Skin epidermis (tissue), 12 donors: Measurements from ENCODE around the gene ZCCHC7.

Source experiments
- H3K27ac ChIP-seq, 21 experiments: fragments of 200-600 bp; sonication (generic) in 11 of 21; one replicate each; pipeline ENCODE4 v1.5.0; 2020; ENCODE audit warnings: mild to moderate bottlenecking in 3 of 21, inconsistent platforms in 2 of 21, moderate library complexity in 2 of 21
- H3K4me3 ChIP-seq, 7 experiments: fragments of 200-600 bp; sonication (generic) in 2 of 7; one replicate each; pipeline ENCODE4 v1.5.0; 2020; ENCODE audit warnings: inconsistent platforms in 2 of 7, mild to moderate bottlenecking in 2 of 7, moderate library complexity in 1 of 7

The ZCCHC7 gene

GRCh38 chr9:37239921-37240320 is 119.5 kb downstream of the ZCCHC7 start:
- Histone ChIP-seq H3K27ac (no peak overlapping the region), H3K4me3 (no peak overlapping the region)

- H3K4me3 ChIP-seq: no peak overlapping the region
- no peak overlapping the region for H3K27ac ChIP-seq
Measured at GRCh38 chr9:37241340-37241739, 121.0 kb downstream of the ZCCHC7 start.

- no peak overlapping the region for H3K4me3 ChIP-seq
Measured at GRCh38 chr9:37242089-37242488, 121.7 kb downstream of the ZCCHC7 start.

GRCh38 chr9:37243588-37244345 is 123.4 kb downstream of the ZCCHC7 start:
- H3K4me3 ChIP-seq: no peak overlapping the region

More at GRCh38 chr9:37242089-37242488, 121.7 kb downstream of the ZCCHC7 start:
- H3K27ac ChIP-seq: no peak overlapping the region

GRCh38 chr9:37246826-37247225 is 126.5 kb downstream of the ZCCHC7 start:
- no peak overlapping the region for H3K4me3 ChIP-seq
- no peak overlapping the region for H3K27ac ChIP-seq

More at GRCh38 chr9:37243588-37244345, 123.4 kb downstream of the ZCCHC7 start:
- H3K27ac ChIP-seq: no peak overlapping the region

- H3K4me3 ChIP-seq: no peak overlapping the region
Measured at GRCh38 chr9:37248651-37249163, 128.3 kb downstream of the ZCCHC7 start.

GRCh38 chr9:37251452-37251851 is 131.1 kb downstream of the ZCCHC7 start:
- Histone ChIP-seq H3K27ac (no peak overlapping the region), H3K4me3 (no peak overlapping the region)

More at GRCh38 chr9:37248651-37249163, 128.3 kb downstream of the ZCCHC7 start:
- H3K27ac ChIP-seq: no peak overlapping the region

GRCh38 chr9:37253377-37253937 is 133.1 kb downstream of the ZCCHC7 start:
- Histone ChIP-seq H3K27ac (no peak overlapping the region), H3K4me3 (no peak overlapping the region)

- H3K27ac ChIP-seq: no peak overlapping the region
- no peak overlapping the region for H3K4me3 ChIP-seq
Measured at GRCh38 chr9:37255187-37255586, 134.8 kb downstream of the ZCCHC7 start.

GRCh38 chr9:37255944-37256862 is 135.8 kb downstream of the ZCCHC7 start:
- H3K27ac ChIP-seq: no peak overlapping the region
- no peak overlapping the region for H3K4me3 ChIP-seq

GRCh38 chr9:37259951-37260350 is 139.6 kb downstream of the ZCCHC7 start:
- Histone ChIP-seq H3K4me3 (no peak overlapping the region), H3K27ac (no peak overlapping the region)

GRCh38 chr9:37262410-37262809 is 142.0 kb downstream of the ZCCHC7 start:
- H3K27ac ChIP-seq: no peak overlapping the region
- H3K4me3 ChIP-seq: no peak overlapping the region

GRCh38 chr9:37264539-37264938 is 144.2 kb downstream of the ZCCHC7 start:
- Histone ChIP-seq H3K27ac (no peak overlapping the region), H3K4me3 (no peak overlapping the region)

GRCh38 chr9:37266630-37267029 is 146.3 kb downstream of the ZCCHC7 start:
- H3K4me3 ChIP-seq: no peak overlapping the region

GRCh38 chr9:37269221-37269620 is 148.8 kb downstream of the ZCCHC7 start:
- H3K27ac ChIP-seq: no peak overlapping the region
- H3K4me3 ChIP-seq: no peak overlapping the region

More at GRCh38 chr9:37266630-37267029, 146.3 kb downstream of the ZCCHC7 start:
- no peak overlapping the region for H3K27ac ChIP-seq

GRCh38 chr9:37271679-37272078 is 151.3 kb downstream of the ZCCHC7 start:
- Histone ChIP-seq H3K27ac (no peak overlapping the region), H3K4me3 (no peak overlapping the region)

- Histone ChIP-seq H3K4me3 (no peak overlapping the region), H3K27ac (no peak overlapping the region)
Measured at GRCh38 chr9:37273595-37273994, 153.2 kb downstream of the ZCCHC7 start.

- Histone ChIP-seq H3K27ac (no peak overlapping the region), H3K4me3 (no peak overlapping the region)
Measured at GRCh38 chr9:37281541-37281940, 161.2 kb downstream of the ZCCHC7 start.

- Histone ChIP-seq H3K4me3 (no peak overlapping the region), H3K27ac (no peak overlapping the region)
Measured at GRCh38 chr9:37283730-37284325, 163.5 kb downstream of the ZCCHC7 start.

- Histone ChIP-seq H3K27ac (no peak overlapping the region), H3K4me3 (no peak overlapping the region)
Measured at GRCh38 chr9:37284636-37285035, 164.3 kb downstream of the ZCCHC7 start.
